ENCODE results near the gene AFAP1. TPM values are rescaled to one million over a fixed set of nuclear protein-coding genes. Genes with fewer than 3 reads are reported as not detected.

AFAP1 gene
- total and polyA plus RNA-seq, 2 donors from 2014 or later, result 2.6 to 26.3 TPM

GRCh38 chr4:7758476-7758875 lies 181.2 kb downstream of the AFAP1 start:
- no peaks in the 10 kb centered on the region for H3K36me3 ChIP-seq (ENCODE audit: control insufficient read depth in 2 of 3, insufficient read depth in 3 of 3, low read length in 3 of 3)
- FAIRE-seq (no peak), DNase-seq (peak in 4 of 5 donors; percentile 53 to 75 (median 58))
- intact Hi-C loops (cut with DNase I), result no loop called here
- peaks cover 0 to 4% (median 0%) of the 10 kb centered on the region in 3 donors for H3K4me1 ChIP-seq (ENCODE audit: control insufficient read depth in 2 of 3, insufficient read depth in 2 of 3, low read depth in 1 of 3, low read length in 3 of 3)
- no peaks in the 10 kb centered on the region for H3K27me3 ChIP-seq (ENCODE audit: control insufficient read depth, insufficient read depth, low read length)
- no peak for TF ChIP-seq CTCF (IDR thresholded peaks at IDR 0.05; ENCODE audit: borderline replicate concordance, extremely low read depth, insufficient read depth)
- H3K27ac ChIP-seq (ENCODE audit: low read depth in 2 of 2, low read length in 2 of 2), result no peak overlapping the region
- H3K9ac ChIP-seq (ENCODE audit: low read length in 3 of 3), result no peak overlapping the region
- no peaks in the 10 kb centered on the region for H3K9me3 ChIP-seq (ENCODE audit: control insufficient read depth in 2 of 3, insufficient read depth in 1 of 3, low read length in 3 of 3)
- H3K4me3 ChIP-seq (ENCODE audit: low read length in 3 of 3), result no peak overlapping the region

- H3K27me3 ChIP-seq (ENCODE audit: control insufficient read depth, insufficient read depth, low read length), result no peaks in the 10 kb centered on the region
- intact Hi-C loops (cut with DNase I), result no loop called here
- H3K4me1 ChIP-seq (ENCODE audit: control insufficient read depth in 2 of 3, insufficient read depth in 2 of 3, low read depth in 1 of 3, low read length in 3 of 3), result peaks cover 0 to 4% (median 0%) of the 10 kb centered on the region in 3 donors
- TF ChIP-seq CTCF (IDR thresholded peaks at IDR 0.05; ENCODE audit: borderline replicate concordance, extremely low read depth, insufficient read depth), result no peak
- no peak overlapping the region for H3K4me3 ChIP-seq (ENCODE audit: low read length in 3 of 3)
- no peaks in the 10 kb centered on the region for H3K9me3 ChIP-seq (ENCODE audit: control insufficient read depth in 2 of 3, insufficient read depth in 1 of 3, low read length in 3 of 3)
- H3K27ac ChIP-seq (ENCODE audit: low read depth in 2 of 2, low read length in 2 of 2), result no peak overlapping the region
- DNase-seq (peak in 4 of 5 donors; percentile 51 to 89 (median 76)), FAIRE-seq (no peak)
- H3K9ac ChIP-seq (ENCODE audit: low read length in 3 of 3), result no peak overlapping the region
- no peaks in the 10 kb centered on the region for H3K36me3 ChIP-seq (ENCODE audit: control insufficient read depth in 2 of 3, insufficient read depth in 3 of 3, low read length in 3 of 3)
Measured at GRCh38 chr4:7757501-7758471, 181.9 kb downstream of the AFAP1 start.

- FAIRE-seq, result no peak
- DNase-seq, result peak in 1 of 5 donors; percentile 69
- Histone ChIP-seq H3K36me3 (ENCODE audit: control insufficient read depth in 2 of 3, insufficient read depth in 3 of 3, low read length in 3 of 3) (no peaks in the 10 kb centered on the region), H3K9me3 (ENCODE audit: control insufficient read depth in 2 of 3, insufficient read depth in 1 of 3, low read length in 3 of 3) (no peaks in the 10 kb centered on the region), H3K27me3 (ENCODE audit: control insufficient read depth, insufficient read depth, low read length) (no peaks in the 10 kb centered on the region), H3K4me1 (ENCODE audit: control insufficient read depth in 2 of 3, insufficient read depth in 2 of 3, low read depth in 1 of 3, low read length in 3 of 3) (peaks cover 0 to 4% (median 0%) of the 10 kb centered on the region in 3 donors), H3K9ac (ENCODE audit: low read length in 3 of 3) (no peak overlapping the region), H3K27ac (ENCODE audit: low read depth in 2 of 2, low read length in 2 of 2) (no peak overlapping the region), H3K4me3 (ENCODE audit: low read length in 3 of 3) (no peak overlapping the region)
- TF ChIP-seq CTCF (IDR thresholded peaks at IDR 0.05; ENCODE audit: borderline replicate concordance, extremely low read depth, insufficient read depth), result no peak
- intact Hi-C loops (cut with DNase I), result no loop called here
Measured at GRCh38 chr4:7756561-7757355, 182.9 kb downstream of the AFAP1 start.

All from kidney (tissue), 14 donors.